OCI-LY7 (cell line): ENCODE data around the gene BEST2. TPM values are rescaled to one million over a fixed set of nuclear protein-coding genes. Genes with fewer than 3 reads are reported as not detected.
A peak's percentile ranks its signal among the peaks of the same experiment; 100 is the strongest.

Experiments
- BruUV-seq: library from RNA; stranded (reverse); fragments of 400-500 nt; replicated peaks from 2 replicates; lab custom pipeline; 2021; lab: Mats Ljungman, UMichigan
- CTCF ChIA-PET: fragments of 300-600 bp; sonication (Branson Sonifier 250); formaldehyde crosslinking; loops from one replicate; lab custom pipeline; 2022; ENCODE audit warnings: antibody characterized with exemption; ENCODE audit not compliant: unreplicated experiment; lab: Charles Lee
- POLR2A ChIA-PET: fragments of 300-600 bp; sonication (Branson Sonifier 250); formaldehyde crosslinking; loops from one replicate; lab custom pipeline; 2022; ENCODE audit warnings: antibody characterized with exemption; lab: Charles Lee
- DNase-seq: peaks from one replicate; pipeline ENCODE4 v3.0.0-alpha.2; 2015; ENCODE audit warnings: low spot score
- H2AFZ ChIP-seq: fragments of 200-600 bp; sonication (generic), shearing (Covaris generic); 2 replicates; pipeline ENCODE4 v1.6.1; 2014; ENCODE audit warnings: mild to moderate bottlenecking, antibody characterized with exemption, low read length, moderate library complexity
- H3K27ac ChIP-seq: fragments of 200-600 bp; sonication (generic); 2 replicates; pipeline ENCODE4 v1.5.1; 2014; ENCODE audit warnings: mixed run types, low read depth, mild to moderate bottlenecking, moderate library complexity, low read length, inconsistent platforms; ENCODE audit not compliant: poor library complexity, severe bottlenecking
- H3K36me3 ChIP-seq: fragments of 200-600 bp; sonication (generic); 2 replicates; pipeline ENCODE4 v1.6.1; 2014; ENCODE audit warnings: mild to moderate bottlenecking, antibody characterized with exemption, low read length, moderate library complexity, mixed read lengths; ENCODE audit not compliant: insufficient read depth
- H3K4me1 ChIP-seq: fragments of 200-600 bp; sonication (generic); 2 replicates; pipeline ENCODE4 v1.5.1; 2014; ENCODE audit warnings: mild to moderate bottlenecking, low read length; ENCODE audit not compliant: insufficient read depth, poor library complexity, severe bottlenecking
- H3K4me2 ChIP-seq: fragments of 200-600 bp; sonication (generic); 2 replicates; pipeline ENCODE4 v1.6.1; 2014; ENCODE audit warnings: mild to moderate bottlenecking, low read length
- H3K4me3 ChIP-seq: fragments of 200-600 bp; sonication (generic); 2 replicates; pipeline ENCODE4 v1.5.1; 2014; ENCODE audit warnings: mild to moderate bottlenecking, low read depth, low read length; ENCODE audit not compliant: poor library complexity, severe bottlenecking
- H3K79me2 ChIP-seq: fragments of 200-600 bp; sonication (generic); 2 replicates; pipeline ENCODE4 v1.6.1; 2016; ENCODE audit warnings: low read depth, mild to moderate bottlenecking, low read length, moderate library complexity, mixed read lengths; ENCODE audit not compliant: insufficient read depth
- H3K9me2 ChIP-seq: fragments of 200-600 bp; sonication (generic); 2 replicates; pipeline ENCODE4 v1.6.1; 2016; ENCODE audit warnings: mild to moderate bottlenecking, low read length, mixed read lengths; ENCODE audit not compliant: insufficient read depth
- H3K9me3 ChIP-seq: fragments of 200-600 bp; sonication (generic); 2 replicates; pipeline ENCODE4 v1.6.1; 2014; ENCODE audit warnings: mild to moderate bottlenecking, mixed run types, low read length, mixed read lengths
- H4K20me1 ChIP-seq: fragments of 200-600 bp; sonication (generic); 2 replicates; pipeline ENCODE4 v1.6.1; 2014; ENCODE audit warnings: mild to moderate bottlenecking, antibody characterized with exemption, low read length, moderate library complexity, mixed read lengths; ENCODE audit not compliant: insufficient read depth
- CTCF ChIP-seq: fragments of 200-600 bp; sonication (generic); conservative IDR thresholded peaks from 2 replicates; pipeline ENCODE4 v1.5.1; 2014; ENCODE audit warnings: mild to moderate bottlenecking, antibody characterized with exemption, low read length, moderate library complexity, mixed read lengths
- EZH2phosphoT487 ChIP-seq: fragments of 200-600 bp; sonication (generic); IDR thresholded peaks from 2 replicates; pipeline ENCODE4 v1.6.1; 2018; ENCODE audit warnings: low read depth, borderline replicate concordance, mild to moderate bottlenecking, mixed run types, antibody characterized with exemption, low read length, moderate library complexity, mixed read lengths
- intact Hi-C: fragments of 100-400 bp; cut with micrococcal nuclease; formaldehyde crosslinking; loops from one replicate; pipeline ENCODE4 v1.10.0; 2022; ENCODE audit not compliant: unreplicated experiment
- total RNA-seq, 2 experiments: library from RNA; depleted of rRNA in 1 of 2; stranded (reverse); fragments of >200 nt in 1 of 2; shearing (Covaris generic) in 1 of 2; gene quantifications; 2 replicates each; pipeline ENCODE4 v1.2.3, GENCODE V29; 2014 to 2022

The BEST2 gene
- total RNA-seq, 2 experiments from 2014 or later: not detected

- H4K20me1 ChIP-seq: no peaks in the 10 kb centered on the region
- H3K4me1 ChIP-seq: no peaks in the 10 kb centered on the region
- no peak for TF ChIP-seq EZH2phosphoT487
- no peak for DNase-seq
- no peak overlapping the region for H3K4me2 ChIP-seq
- no peaks in the 10 kb centered on the region for H3K9me2 ChIP-seq
- H3K36me3 ChIP-seq: no peaks in the 10 kb centered on the region
- no peaks in the 10 kb centered on the region for H3K9me3 ChIP-seq
- ChIA-PET POLR2A (no interaction called here), CTCF (no interaction called here)
- no peak overlapping the region for H3K4me3 ChIP-seq
- no peaks in the 10 kb centered on the region for H3K79me2 ChIP-seq
- no TSS peak for BruUV-seq
- no peak overlapping the region for H2AFZ ChIP-seq
- intact Hi-C loops: no loop called here
- H3K27ac ChIP-seq: no peak overlapping the region
Measured at GRCh38 chr19:12764698-12765097, 13.1 kb downstream of the BEST2 start.

GRCh38 chr19:12766051-12766521 is 14.5 kb downstream of the BEST2 start:
- ChIA-PET CTCF (interaction anchor here (0.5 to 1.1 kb wide), 5 partner anchors 26 to 927 kb away, joined by 3 to 7 read pairs (median 3); no protein-coding TSS in a partner anchor), POLR2A (interaction anchor here (0.8 kb wide), 1 partner anchor 27 kb away, joined by 3 read pairs; no protein-coding TSS in a partner anchor)
- TF ChIP-seq EZH2phosphoT487 (no peak), CTCF (peak; percentile 87)
- peak; percentile 77 for DNase-seq
- peak overlapping the region; percentile 17 for H3K4me3 ChIP-seq
- no peak overlapping the region for H2AFZ ChIP-seq
- H4K20me1 ChIP-seq: no peaks in the 10 kb centered on the region
- no peaks in the 10 kb centered on the region for H3K9me2 ChIP-seq
- intact Hi-C loops: loop anchor here (2.0 kb wide), 1 partner anchor 81 kb away; no protein-coding TSS in a partner anchor
- no peaks in the 10 kb centered on the region for H3K79me2 ChIP-seq
- H3K36me3 ChIP-seq: no peaks in the 10 kb centered on the region
- no TSS peak for BruUV-seq
- no peaks in the 10 kb centered on the region for H3K4me1 ChIP-seq
- no peak overlapping the region for H3K27ac ChIP-seq
- H3K9me3 ChIP-seq: no peaks in the 10 kb centered on the region
- peak overlapping the region; percentile 56 for H3K4me2 ChIP-seq

GRCh38 chr19:12767150-12767549 is 15.6 kb downstream of the BEST2 start:
- no peaks in the 10 kb centered on the region for H3K4me1 ChIP-seq
- intact Hi-C loops: loop anchor here (2.0 kb wide), 1 partner anchor 80 kb away; no protein-coding TSS in a partner anchor
- no peak for DNase-seq
- no TSS peak for BruUV-seq
- TF ChIP-seq EZH2phosphoT487: no peak
- TF ChIP-seq CTCF: no peak
- POLR2A ChIA-PET: no interaction called here
- H3K9me2 ChIP-seq: no peaks in the 10 kb centered on the region
- no peaks in the 10 kb centered on the region for H3K9me3 ChIP-seq
- H4K20me1 ChIP-seq: no peaks in the 10 kb centered on the region
- no peak overlapping the region for H3K4me3 ChIP-seq
- CTCF ChIA-PET: interaction anchor here (0.9 to 1.1 kb wide), 2 partner anchors 29 to 36 kb away, joined by 4 to 7 read pairs; no protein-coding TSS in a partner anchor
- no peak overlapping the region for H3K4me2 ChIP-seq
- H3K27ac ChIP-seq: no peak overlapping the region
- H3K36me3 ChIP-seq: no peaks in the 10 kb centered on the region
- H3K79me2 ChIP-seq: no peaks in the 10 kb centered on the region
- no peak overlapping the region for H2AFZ ChIP-seq
